Measurements from ENCODE around the gene ZNF565. TPM values are rescaled to one million over a fixed set of nuclear protein-coding genes. Genes with fewer than 3 reads are reported as not detected.

Gene ZNF565
- total RNA-seq = 2.3 and 3.2 TPM in 2 replicates

DNA sequence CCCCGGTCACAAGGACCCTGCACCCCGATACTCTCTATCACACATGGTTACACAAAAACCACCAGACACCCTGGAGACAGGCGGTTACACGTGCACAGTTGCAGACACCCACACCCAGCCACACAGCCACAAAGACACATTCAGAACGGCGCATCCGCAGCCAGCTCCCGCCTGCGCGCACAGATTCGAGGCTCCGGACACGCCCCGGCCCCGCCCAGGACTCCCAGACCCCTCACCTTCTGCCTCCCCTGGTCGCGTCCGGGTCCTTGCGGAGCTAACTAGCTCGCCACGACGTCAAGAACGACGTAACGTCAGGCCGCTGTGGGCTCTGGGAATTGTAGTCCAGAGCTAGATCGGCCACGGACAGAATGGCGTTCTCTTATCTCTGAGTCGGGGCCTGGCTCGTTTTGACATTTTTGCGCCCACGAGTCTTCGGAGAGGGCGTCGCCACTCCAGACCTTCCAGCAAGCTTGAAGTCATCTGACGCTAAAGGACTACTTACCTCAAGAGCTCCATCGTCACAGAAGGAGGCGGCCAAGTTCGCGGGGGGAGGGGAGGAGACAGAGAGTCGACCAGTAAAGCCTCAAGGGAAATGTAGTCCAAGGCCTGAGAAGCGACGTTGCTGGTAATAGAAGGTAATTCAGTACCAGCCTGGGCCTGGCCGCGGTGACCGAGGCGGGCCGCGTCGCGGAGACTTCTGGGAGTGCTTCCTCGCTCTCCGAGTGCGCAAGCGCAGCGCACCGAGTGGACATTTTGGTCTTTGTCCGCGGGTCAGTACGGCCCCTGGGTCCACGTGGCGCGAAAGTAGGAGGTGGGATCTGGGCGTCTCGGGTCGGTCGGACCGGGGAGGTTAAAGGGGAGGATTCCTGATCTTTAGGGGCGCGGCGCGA, at the start of gene ZNF565, which contains the start of gene ZNF146:
Gene ZNF565 (minus strand): TSS at position 280 of the 890 bp plus-strand sequence. CDS start 12,680 bp downstream, outside the sequence.
Gene ZNF146 (plus strand): TSS at position 721 of the 890 bp plus-strand sequence. CDS start 21,335 bp downstream, outside the sequence.
- POLR2A ChIA-PET = interaction anchor here (0.6 to 1.9 kb wide), 36 partner anchors 8 to 1769 kb away, joined by 3 to 28 read pairs (median 4); partner anchors contain the start of genes ALKBH6, CAPNS1, COX6B1 and POLR2I
- peak; percentile 90 for ATAC-seq (ENCODE audit: low read depth)
- H3K27me3 Mint-ChIP-seq = no peaks in the 10 kb centered on the region
- TF ChIP-seq, protein P1, sequence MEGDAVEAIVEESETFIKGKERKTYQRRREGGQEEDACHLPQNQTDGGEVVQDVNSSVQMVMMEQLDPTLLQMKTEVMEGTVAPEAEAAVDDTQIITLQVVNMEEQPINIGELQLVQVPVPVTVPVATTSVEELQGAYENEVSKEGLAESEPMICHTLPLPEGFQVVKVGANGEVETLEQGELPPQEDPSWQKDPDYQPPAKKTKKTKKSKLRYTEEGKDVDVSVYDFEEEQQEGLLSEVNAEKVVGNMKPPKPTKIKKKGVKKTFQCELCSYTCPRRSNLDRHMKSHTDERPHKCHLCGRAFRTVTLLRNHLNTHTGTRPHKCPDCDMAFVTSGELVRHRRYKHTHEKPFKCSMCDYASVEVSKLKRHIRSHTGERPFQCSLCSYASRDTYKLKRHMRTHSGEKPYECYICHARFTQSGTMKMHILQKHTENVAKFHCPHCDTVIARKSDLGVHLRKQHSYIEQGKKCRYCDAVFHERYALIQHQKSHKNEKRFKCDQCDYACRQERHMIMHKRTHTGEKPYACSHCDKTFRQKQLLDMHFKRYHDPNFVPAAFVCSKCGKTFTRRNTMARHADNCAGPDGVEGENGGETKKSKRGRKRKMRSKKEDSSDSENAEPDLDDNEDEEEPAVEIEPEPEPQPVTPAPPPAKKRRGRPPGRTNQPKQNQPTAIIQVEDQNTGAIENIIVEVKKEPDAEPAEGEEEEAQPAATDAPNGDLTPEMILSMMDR (IDR thresholded peaks at IDR 0.05) = no peak
- peaks cover 14% of the 10 kb centered on the region for H3K36me3 Mint-ChIP-seq (ENCODE audit: low read depth)
- no peaks in the 10 kb centered on the region for H3K9me3 Mint-ChIP-seq
- no peak within 1 kb of the TSS for H3K4me3 Mint-ChIP-seq
- H3K27ac Mint-ChIP-seq = no peak within 1 kb of the TSS
- intact Hi-C loops (cut with micrococcal nuclease) = loop anchor here (1.0 to 10.0 kb wide), 11 partner anchors 86 to 1380 kb away; partner anchors contain the start of genes TBCB, THAP8, WDR62 and ZNF260
- peak; percentile 90 for DNase-seq
- CTCF ChIA-PET = interaction anchor here (1.3 kb wide), 1 partner anchor 86 kb away, joined by 4 read pairs; no protein-coding TSS in a partner anchor
- peaks cover 29% of the 10 kb centered on the region for H3K4me1 Mint-ChIP-seq

DNA sequence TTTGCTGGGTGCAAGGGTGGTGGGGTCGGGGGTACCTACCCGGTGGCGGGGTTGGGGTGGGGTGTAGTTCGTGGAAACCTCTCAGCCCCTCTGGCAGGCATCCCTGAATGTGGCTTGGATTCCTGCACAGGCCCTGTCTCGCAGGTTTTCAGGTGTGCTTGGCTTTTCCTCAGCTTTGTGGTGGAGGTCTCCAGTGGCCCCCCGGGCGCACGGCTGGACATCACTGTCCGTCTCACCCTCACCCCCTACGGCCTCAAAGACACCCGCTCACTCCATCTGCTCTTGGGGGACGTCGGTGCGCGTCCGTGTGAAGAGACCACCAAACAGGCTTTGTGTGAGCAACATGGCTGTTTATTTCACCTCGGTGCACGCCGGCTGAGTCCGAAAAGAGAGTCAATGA, 44.7 kb upstream of the ZNF565 start:
- TF ChIP-seq, protein P1 (IDR thresholded peaks at IDR 0.05) = no peak
- Mint-ChIP-seq H3K27me3 (no peaks in the 10 kb centered on the region), H3K9me3 (no peaks in the 10 kb centered on the region), H3K4me1 (no peaks in the 10 kb centered on the region), H3K36me3 (ENCODE audit: low read depth) (no peaks in the 10 kb centered on the region), H3K4me3 (no peak overlapping the region), H3K27ac (no peak overlapping the region)
- ATAC-seq (ENCODE audit: low read depth) (no peak), DNase-seq (no peak)
- ChIA-PET CTCF (no interaction called here), POLR2A (no interaction called here)
- intact Hi-C loops (cut with micrococcal nuclease) = no loop called here

DNA sequence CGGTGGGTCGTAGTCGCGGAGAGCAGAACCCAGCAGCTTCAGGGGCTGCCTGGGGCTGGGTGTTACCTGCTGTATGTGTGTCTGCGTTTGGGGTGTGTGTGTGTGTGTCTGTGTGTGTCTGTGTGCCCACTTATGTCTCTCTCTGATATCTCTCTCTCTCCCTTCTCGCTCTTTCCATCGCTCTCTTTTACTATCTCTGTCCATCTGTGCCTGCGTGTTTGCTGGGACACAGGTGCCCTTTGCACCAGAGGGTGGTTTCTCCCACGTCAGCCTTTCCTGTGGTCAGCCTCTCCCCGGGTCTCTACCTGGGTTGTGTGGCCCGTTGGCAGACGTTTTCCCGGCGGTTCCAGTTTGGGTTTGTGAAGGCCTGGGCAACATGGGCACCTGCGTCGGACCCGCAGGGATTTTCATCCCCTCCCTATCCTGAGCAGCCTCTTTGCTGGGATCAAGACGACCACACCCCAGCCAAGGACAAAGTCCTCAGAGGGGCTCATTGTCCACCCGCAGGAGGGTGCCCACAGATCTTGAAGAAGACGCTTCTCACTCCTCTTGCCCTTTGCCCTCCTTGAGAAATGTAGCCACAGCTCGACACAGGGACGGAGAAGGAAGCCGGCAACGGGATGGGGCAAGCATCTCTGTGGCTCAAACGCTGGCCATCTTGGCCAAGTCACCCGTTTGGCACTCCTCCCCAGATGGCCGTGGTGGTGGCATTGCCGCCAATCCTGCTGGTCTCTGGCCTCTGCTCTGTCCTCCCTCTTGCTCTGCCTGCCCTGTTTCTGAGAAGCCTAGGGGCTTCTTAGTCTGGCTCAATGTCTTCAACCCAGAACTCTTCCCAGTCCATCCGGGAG, 43.8 kb upstream of the ZNF565 start:
- Mint-ChIP-seq H3K4me3 (no peak overlapping the region), H3K36me3 (ENCODE audit: low read depth) (no peaks in the 10 kb centered on the region), H3K4me1 (no peaks in the 10 kb centered on the region), H3K27me3 (no peaks in the 10 kb centered on the region), H3K9me3 (no peaks in the 10 kb centered on the region), H3K27ac (no peak overlapping the region)
- ATAC-seq (ENCODE audit: low read depth) (no peak), DNase-seq (no peak)
- ChIA-PET CTCF (no interaction called here), POLR2A (no interaction called here)
- TF ChIP-seq, protein P1 (IDR thresholded peaks at IDR 0.05) = no peak
- intact Hi-C loops (cut with micrococcal nuclease) = no loop called here

DNA sequence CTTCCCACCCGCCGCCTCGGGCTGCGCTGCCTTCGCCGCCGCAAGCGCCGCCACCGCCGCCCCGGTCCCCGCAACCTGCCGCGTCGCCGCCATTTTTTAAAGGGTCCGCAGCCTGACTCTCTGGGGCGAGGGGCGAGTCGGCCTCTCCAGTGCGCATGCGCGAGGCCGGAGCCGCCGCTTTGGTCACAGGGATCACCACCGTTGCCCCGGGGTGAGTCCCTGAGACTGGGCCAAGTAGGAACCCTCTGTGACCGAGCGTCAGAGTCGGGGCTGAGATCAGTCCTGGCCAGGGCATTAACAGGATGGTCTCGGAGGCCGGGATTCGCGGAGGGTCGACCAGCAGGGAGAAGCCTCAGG, 43.0 kb upstream of the ZNF565 start:
- TF ChIP-seq, protein P1 (IDR thresholded peaks at IDR 0.05) = no peak
- Mint-ChIP-seq H3K4me3 (no peak overlapping the region), H3K9me3 (no peaks in the 10 kb centered on the region), H3K36me3 (ENCODE audit: low read depth) (no peaks in the 10 kb centered on the region), H3K4me1 (no peaks in the 10 kb centered on the region), H3K27me3 (no peaks in the 10 kb centered on the region), H3K27ac (no peak overlapping the region)
- ChIA-PET CTCF (no interaction called here), POLR2A (no interaction called here)
- no peak for ATAC-seq (ENCODE audit: low read depth)
- no peak for DNase-seq
- intact Hi-C loops (cut with micrococcal nuclease) = no loop called here
